HG03066 (cell line): Measurements from ENCODE around the gene SLC34A2.
"Not testable (repeated sequence)": the region's sequence is repeated elsewhere in the genome, so short reads cannot be mapped to it uniquely, and the experiment has no call there.

ENCODE experiments used
- ATAC-seq: cut with Tn5 transposase; IDR thresholded peaks from one replicate; pipeline ENCODE4 v1.9.1; 2021; ENCODE audit warnings: low read depth; ENCODE audit not compliant: unreplicated experiment

SLC34A2 gene

DNA sequence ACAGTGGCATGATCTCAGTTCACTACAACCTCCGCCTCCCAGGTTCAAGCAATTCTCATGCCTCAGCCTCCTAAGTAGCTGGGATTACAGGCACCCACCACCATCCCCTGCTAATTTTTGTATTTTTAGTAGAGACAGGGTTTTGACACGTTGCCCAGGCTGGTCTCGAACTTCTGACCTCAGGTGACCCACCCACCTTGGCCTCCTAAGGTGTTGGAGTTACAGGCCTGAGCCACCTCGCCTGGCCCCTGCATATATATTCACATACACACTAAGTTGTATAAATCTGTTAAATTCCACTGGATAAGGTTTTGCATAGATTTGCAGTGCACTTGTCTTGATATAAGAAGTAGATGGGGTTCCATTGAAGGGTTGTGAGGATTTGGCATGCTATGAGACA is 5.8 kb downstream of the SLC34A2 start:
- ATAC-seq = not testable (repeated sequence)

DNA sequence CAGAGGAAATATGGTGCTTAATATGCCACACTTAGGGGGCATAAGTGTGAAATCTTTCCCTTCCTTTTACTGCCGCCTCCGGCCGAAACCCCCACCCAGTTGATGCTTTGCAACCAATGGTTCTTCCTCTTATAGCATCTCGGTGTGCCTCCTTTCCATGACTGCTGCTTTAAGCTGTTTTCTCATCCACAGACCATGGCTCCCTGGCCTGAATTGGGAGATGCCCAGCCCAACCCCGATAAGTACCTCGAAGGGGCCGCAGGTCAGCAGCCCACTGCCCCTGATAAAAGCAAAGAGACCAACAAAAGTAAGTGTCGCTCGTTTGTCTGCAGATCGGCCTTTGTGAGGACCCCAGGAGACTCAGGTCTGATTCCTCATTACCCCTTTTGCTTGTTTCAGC is 6.7 kb downstream of the SLC34A2 start:
- no peak for ATAC-seq

DNA sequence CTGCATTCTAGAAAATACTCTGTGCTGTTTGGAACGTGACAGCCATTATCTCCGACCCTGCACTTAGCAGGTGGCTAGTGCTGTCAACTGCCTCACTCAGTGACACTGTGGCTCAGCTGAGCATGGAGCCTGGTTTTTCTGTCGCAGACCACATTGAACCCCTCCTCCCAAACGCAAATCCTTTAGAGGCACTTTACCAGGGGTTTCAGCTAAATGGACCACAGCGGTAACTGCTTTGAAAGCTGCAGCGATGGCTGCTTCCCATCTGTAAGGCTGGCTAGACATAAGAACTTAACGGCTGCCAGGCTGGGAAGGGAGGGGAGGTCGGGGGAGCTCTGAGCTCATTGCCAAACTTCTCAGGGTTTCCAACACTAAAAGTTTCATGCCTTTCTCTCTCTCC is 8.1 kb downstream of the SLC34A2 start:
- ATAC-seq = no peak

DNA sequence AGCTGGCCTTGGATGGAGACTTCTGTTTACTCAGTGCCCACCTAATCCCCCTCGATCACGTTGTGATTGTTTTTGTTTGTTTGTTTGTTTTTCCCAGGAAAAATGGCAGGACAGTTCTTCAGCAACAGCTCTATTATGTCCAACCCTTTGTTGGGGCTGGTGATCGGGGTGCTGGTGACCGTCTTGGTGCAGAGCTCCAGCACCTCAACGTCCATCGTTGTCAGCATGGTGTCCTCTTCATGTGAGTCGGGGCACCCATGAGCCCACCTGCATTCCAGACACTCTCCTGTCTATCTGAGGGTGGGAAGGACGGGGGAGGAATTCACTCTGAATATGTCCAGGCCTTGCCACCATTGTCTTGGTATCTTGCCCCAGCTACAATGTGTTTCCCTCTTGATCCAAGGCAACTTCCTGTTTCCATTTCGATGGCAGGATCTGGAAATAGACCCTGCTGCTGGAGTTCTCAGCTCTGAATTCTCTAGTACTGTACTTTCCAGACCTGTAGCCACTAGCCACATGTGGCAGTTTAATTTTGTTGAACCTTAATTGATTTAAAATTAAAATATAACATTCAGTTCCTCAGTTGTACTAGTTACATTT is 10.5 kb downstream of the SLC34A2 start:
- ATAC-seq = no peak

GRCh38 chr4:25667931-25668557 is 12.4 kb downstream of the SLC34A2 start:
- no peak for ATAC-seq

DNA sequence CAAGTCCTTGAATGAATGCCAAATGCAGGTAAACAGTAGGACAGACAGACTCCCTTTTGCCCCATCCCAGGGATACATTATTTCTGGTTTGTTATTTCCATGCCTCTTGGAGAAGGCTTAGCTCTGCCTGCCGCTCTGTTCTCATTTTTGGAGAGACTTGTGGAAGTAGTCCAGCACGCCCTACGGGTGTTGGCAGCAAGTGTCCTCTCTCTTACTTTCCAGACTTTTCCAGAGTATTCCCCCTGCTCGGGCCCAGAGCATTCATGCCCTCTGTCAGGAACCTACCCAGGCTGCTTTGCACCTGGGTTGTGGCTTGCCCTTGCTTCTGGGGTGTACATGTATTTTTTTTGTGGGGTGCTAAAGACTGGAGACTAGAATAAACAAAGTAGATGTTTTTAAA is 15.3 kb downstream of the SLC34A2 start:
- no peak for ATAC-seq

DNA sequence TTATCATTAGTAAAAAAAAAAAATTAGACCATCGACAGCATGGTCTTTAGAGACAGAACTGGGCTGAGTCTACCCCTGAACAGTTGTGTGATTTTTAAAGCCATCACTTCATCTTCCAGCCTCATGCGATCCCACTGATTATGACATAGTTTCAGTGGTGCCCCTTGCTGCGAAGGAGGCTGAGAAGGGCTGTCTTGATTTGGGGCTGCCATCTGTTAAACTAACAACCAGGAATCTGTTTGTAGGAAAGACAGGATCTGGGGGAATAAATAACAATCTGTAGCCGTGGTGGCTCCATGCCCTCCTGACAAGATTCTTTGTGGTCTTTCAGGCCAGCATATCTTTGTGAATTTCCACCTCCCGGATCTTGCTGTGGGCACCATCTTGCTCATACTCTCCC is 17.1 kb downstream of the SLC34A2 start:
- no peak for ATAC-seq

- ATAC-seq = no peak
Measured at GRCh38 chr4:25674386-25674785, 18.7 kb downstream of the SLC34A2 start.

DNA sequence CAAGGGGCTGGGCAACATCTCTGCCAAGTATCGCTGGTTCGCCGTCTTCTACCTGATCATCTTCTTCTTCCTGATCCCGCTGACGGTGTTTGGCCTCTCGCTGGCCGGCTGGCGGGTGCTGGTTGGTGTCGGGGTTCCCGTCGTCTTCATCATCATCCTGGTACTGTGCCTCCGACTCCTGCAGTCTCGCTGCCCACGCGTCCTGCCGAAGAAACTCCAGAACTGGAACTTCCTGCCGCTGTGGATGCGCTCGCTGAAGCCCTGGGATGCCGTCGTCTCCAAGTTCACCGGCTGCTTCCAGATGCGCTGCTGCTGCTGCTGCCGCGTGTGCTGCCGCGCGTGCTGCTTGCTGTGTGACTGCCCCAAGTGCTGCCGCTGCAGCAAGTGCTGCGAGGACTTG is 20.6 kb downstream of the SLC34A2 start:
- no peak for ATAC-seq

DNA sequence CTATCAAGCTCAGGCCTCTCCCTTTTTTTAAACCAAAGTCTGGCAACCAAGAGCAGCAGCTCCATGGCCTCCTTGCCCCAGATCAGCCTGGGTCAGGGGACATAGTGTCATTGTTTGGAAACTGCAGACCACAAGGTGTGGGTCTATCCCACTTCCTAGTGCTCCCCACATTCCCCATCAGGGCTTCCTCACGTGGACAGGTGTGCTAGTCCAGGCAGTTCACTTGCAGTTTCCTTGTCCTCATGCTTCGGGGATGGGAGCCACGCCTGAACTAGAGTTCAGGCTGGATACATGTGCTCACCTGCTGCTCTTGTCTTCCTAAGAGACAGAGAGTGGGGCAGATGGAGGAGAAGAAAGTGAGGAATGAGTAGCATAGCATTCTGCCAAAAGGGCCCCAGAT is 21.5 kb downstream of the SLC34A2 start:
- ATAC-seq = no peak

DNA sequence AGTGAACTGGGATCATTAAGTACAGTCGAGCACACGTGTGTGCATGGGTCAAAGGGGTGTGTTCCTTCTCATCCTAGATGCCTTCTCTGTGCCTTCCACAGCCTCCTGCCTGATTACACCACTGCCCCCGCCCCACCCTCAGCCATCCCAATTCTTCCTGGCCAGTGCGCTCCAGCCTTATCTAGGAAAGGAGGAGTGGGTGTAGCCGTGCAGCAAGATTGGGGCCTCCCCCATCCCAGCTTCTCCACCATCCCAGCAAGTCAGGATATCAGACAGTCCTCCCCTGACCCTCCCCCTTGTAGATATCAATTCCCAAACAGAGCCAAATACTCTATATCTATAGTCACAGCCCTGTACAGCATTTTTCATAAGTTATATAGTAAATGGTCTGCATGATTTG is 22.3 kb downstream of the SLC34A2 start:
- ATAC-seq = no peak

- ATAC-seq = no peak
Measured at GRCh38 chr4:25687773-25688172, 32.1 kb downstream of the SLC34A2 start.

GRCh38 chr4:25694466-25694865 is 38.8 kb downstream of the SLC34A2 start:
- ATAC-seq = no peak

DNA sequence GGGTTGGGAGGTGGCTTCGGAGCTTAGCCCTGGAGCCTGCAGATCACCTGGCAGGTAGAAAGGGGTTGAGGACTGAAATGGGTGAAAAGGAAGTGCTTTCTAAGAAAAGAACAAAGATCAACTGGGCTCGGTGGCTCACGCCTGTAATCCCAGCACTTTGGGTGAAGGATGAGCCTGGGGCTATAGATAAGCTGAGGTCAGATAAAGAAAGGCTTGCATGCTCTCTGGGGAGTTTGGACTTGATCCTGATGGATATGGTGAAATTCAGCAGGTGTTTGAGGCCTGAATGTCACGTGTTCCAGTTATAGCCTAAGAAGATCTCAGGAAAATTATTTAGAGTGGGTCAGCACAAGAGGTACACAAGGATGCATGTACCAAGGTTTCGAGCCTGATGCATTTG is 40.8 kb downstream of the SLC34A2 start:
- no peak for ATAC-seq

DNA sequence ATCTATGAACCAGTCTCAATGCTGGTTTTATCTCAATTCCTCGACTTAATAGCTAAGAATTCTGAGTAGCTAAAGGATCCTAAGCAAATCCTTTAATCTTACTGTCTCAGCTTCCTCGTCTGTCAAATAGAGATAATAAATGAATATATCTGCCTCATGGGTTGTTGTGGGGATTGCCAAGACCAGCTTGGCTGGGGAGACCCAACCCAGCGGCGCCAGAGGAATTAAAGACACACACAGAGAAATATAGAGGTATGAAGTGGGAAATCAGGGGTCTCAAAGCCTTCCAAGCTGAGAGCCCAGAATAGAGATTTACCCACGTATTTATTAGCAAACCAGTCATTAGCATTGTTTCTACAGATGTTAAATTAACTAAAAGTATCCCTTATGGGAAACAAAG is 41.9 kb downstream of the SLC34A2 start:
- no peak for ATAC-seq

DNA sequence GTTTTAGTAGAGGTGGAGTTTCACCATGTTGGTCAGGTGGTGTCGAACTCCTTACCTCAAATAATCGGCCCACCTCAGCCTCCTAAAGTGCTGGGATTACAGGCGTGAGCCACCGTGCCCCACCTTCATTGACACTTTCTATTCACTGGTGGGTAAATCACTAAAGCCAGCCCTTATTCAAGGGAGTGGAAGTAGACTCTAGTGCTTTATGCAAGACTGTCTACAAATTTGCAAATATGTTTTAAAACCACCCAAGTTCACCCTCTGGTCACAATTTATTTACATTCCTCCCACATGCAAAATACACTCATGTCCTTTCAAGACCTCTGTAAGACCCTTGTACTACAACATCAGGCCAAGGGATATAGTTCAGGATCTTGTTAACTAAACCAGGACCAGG is 45.0 kb downstream of the SLC34A2 start:
- no peak for ATAC-seq

DNA sequence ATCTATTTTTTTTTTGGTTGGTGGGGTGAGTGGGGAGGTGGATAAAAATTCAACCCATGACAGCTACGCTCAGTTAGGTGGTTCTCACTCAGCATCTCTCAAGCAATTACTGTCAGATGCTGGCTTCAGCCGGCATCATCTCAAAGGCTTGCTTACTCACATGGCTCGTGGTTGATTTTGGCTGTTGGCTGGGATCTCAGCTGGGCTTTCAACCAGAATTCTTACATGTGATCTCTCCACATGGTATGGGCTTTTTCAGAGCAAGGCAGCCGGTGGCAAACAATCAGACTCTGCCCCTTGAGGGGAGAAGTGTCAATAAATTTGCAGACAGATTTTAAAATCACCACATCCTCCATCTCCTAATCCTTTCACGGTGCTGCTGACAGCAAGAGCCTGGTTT is 47.2 kb downstream of the SLC34A2 start:
- no peak for ATAC-seq

- ATAC-seq = no peak
Measured at GRCh38 chr4:25703731-25704388, 48.2 kb downstream of the SLC34A2 start.

GRCh38 chr4:25704516-25704915 is 48.9 kb downstream of the SLC34A2 start:
- ATAC-seq = no peak

DNA sequence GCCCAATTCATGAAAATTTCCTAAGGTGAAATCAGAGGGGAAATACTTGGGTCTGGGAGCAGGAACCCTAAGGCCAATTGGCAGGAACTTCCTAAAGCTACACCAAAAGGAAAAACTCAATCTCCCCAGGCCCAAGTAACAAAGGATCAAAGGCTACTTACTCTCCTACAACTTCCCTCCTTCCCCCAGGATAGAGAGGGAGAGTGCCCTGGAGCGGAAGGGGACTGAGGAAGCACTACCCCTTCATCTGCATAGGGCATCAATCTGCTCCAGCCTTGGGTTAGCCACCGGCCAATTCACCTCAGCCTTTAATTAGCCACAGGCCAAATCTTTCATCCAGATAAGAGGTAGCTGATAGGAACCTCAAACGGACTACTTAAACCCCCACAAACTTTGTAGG is 55.0 kb downstream of the SLC34A2 start:
- no peak for ATAC-seq

GRCh38 chr4:25712611-25713010 is 57.0 kb downstream of the SLC34A2 start:
- no peak for ATAC-seq

GRCh38 chr4:25713812-25714211 is 58.2 kb downstream of the SLC34A2 start:
- ATAC-seq = no peak
